ENCODE data around the gene RGS1. TPM values are rescaled to one million over a fixed set of nuclear protein-coding genes. Genes with fewer than 3 reads are reported as not detected.

Gene RGS1
- not detected in 2 replicates for total RNA-seq

GRCh38 chr1:192575499-192576189 is at the start of gene RGS1:
RGS1 (plus strand) TSS chr1:192575773; CDS start chr1:192575793, 20 bp downstream.

Other genes starting within 250 kb of the RGS1 start
- not detected in 2 replicates for gene RGS13, start 60.4 kb downstream of the RGS1 start, total RNA-seq
- 15.1 and 18.2 TPM in 2 replicates for gene RGS2, start 233.3 kb downstream of the RGS1 start, total RNA-seq